HEK293T (cell line): ENCODE results near the gene MTMR3.

ENCODE experiments used
- CTCF ChIA-PET: fragments of 350-600 bp; formaldehyde crosslinking; extraction: SDS; loops from one replicate; lab custom pipeline; 2021; ENCODE audit warnings: antibody characterized with exemption, inconsistent platforms; lab: Yijun Ruan, JAX
- POLR2A ChIA-PET: fragments of 350-600 bp; formaldehyde crosslinking; extraction: SDS; loops from one replicate; lab custom pipeline; 2020; ENCODE audit warnings: antibody characterized with exemption, inconsistent platforms; lab: Yijun Ruan, JAX
- DNase-seq: peaks from one replicate; pipeline ENCODE4 v3.0.0; 2012; ENCODE audit warnings: mixed read lengths; ENCODE audit errors: extremely low spot score
- ARNT ChIP-seq: fragments of 450-650 bp; IDR thresholded peaks from 2 replicates; pipeline ENCODE4 v1.6.1; 2017; ENCODE audit warnings: mild to moderate bottlenecking
- BHLHE40 ChIP-seq: fragments of 450-650 bp; IDR thresholded peaks from 2 replicates; pipeline ENCODE4 v1.6.1; 2016; ENCODE audit warnings: mild to moderate bottlenecking, moderate library complexity, borderline replicate concordance
- CTBP1 ChIP-seq: fragments of 450-650 bp; IDR thresholded peaks from 2 replicates; pipeline ENCODE4 v1.6.1; 2016; ENCODE audit warnings: borderline replicate concordance
- ELF4 ChIP-seq: fragments of 450-650 bp; IDR thresholded peaks from 2 replicates; pipeline ENCODE4 v1.6.1; 2017; ENCODE audit warnings: antibody characterized with exemption
- FOXA1 ChIP-seq: fragments of 450-650 bp; IDR thresholded peaks from 2 replicates; pipeline ENCODE4 v1.6.1; 2016; ENCODE audit warnings: mild to moderate bottlenecking
- FOXK2 ChIP-seq: fragments of 450-650 bp; IDR thresholded peaks from 2 replicates; pipeline ENCODE4 v1.6.1; 2016; ENCODE audit warnings: mild to moderate bottlenecking
- FOXM1 ChIP-seq: fragments of 450-650 bp; IDR thresholded peaks from 2 replicates; pipeline ENCODE4 v1.6.1; 2017; ENCODE audit warnings: mild to moderate bottlenecking, borderline replicate concordance
- HDGF ChIP-seq: fragments of 450-650 bp; IDR thresholded peaks from 2 replicates; pipeline ENCODE4 v1.6.1; 2017; ENCODE audit warnings: antibody characterized with exemption, borderline replicate concordance
- L3MBTL2 ChIP-seq: fragments of 450-650 bp; conservative IDR thresholded peaks from 2 replicates; pipeline ENCODE4 v1.6.1; 2016; ENCODE audit warnings: mild to moderate bottlenecking
- LEF1 ChIP-seq: fragments of 450-650 bp; IDR thresholded peaks from 2 replicates; pipeline ENCODE4 v1.6.1; 2017; ENCODE audit warnings: mild to moderate bottlenecking, borderline replicate concordance
- NFRKB ChIP-seq: fragments of 450-650 bp; IDR thresholded peaks from 2 replicates; pipeline ENCODE4 v1.6.1; 2016; ENCODE audit warnings: mild to moderate bottlenecking, moderate library complexity
- SP1 ChIP-seq: fragments of 450-650 bp; IDR thresholded peaks from 2 replicates; pipeline ENCODE4 v1.6.1; 2017
- SUZ12 ChIP-seq: fragments of 450-650 bp; IDR thresholded peaks from 2 replicates; pipeline ENCODE4 v1.6.1; 2016; ENCODE audit warnings: mild to moderate bottlenecking
- TARDBP ChIP-seq: fragments of 450-650 bp; IDR thresholded peaks from 2 replicates; pipeline ENCODE4 v1.6.1; 2016
- ZNF384 ChIP-seq: fragments of 450-650 bp; IDR thresholded peaks from 2 replicates; pipeline ENCODE4 v1.6.1; 2016
- TF ChIP-seq, protein P1 (sequence below): fragments of 450-650 bp; IDR thresholded peaks from 2 replicates; pipeline ENCODE4 v1.6.1; 2016

Gene MTMR3

DNA sequence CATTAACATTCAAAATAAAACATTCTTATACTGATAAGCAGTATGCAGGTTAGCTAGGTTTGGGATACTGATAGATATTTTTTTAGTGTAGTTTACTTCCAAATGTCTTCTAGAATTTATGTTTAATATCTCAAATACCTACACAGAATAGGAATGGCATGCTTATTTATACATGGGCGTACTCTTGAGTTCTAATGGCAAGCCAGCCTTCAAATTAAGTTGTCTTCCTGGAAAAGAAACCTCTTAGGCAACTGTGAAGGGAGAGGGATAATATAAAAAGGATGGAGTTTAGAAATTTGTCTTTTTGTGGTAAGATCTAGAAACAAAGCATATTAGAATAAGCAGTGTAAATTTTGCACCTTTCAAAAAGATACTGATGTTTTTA, 65.4 kb downstream of the MTMR3 start:
- POLR2A ChIA-PET: interaction anchor here (1.2 kb wide), 1 partner anchor 65 kb away, joined by 4 read pairs; the partner anchor contains the start of gene MTMR3
- CTCF ChIA-PET: interaction anchor here (1.1 kb wide), 1 partner anchor 312 kb away, joined by 3 read pairs; no protein-coding TSS in a partner anchor

DNA sequence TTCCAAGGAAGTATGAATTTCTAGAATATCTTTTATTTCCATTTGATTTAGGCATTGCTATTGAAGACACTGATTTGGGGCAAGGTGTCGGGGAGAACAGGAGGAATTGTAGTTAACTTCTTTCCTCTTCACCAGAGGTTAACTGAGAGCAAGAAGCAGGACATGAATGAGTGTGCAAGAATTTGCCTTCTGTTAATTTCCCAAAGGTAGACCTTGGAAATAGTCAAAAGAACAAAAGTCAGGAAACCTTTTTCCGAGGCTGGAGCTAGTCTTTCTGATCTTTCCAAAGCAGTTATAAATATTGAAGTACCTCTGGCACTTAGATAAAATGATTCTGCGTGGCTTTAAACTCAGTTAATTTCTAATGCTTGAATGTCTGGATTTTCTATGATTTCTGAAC, 66.9 kb downstream of the MTMR3 start:
- no peak for DNase-seq
- ChIA-PET POLR2A (no interaction called here), CTCF (no interaction called here)
- TF ChIP-seq, protein P1, sequence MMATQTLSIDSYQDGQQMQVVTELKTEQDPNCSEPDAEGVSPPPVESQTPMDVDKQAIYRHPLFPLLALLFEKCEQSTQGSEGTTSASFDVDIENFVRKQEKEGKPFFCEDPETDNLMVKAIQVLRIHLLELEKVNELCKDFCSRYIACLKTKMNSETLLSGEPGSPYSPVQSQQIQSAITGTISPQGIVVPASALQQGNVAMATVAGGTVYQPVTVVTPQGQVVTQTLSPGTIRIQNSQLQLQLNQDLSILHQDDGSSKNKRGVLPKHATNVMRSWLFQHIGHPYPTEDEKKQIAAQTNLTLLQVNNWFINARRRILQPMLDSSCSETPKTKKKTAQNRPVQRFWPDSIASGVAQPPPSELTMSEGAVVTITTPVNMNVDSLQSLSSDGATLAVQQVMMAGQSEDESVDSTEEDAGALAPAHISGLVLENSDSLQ: no peak
- TF ChIP-seq NFRKB (no peak), L3MBTL2 (no peak), HDGF (no peak), BHLHE40 (no peak), SP1 (no peak), TARDBP (no peak), FOXM1 (no peak), SUZ12 (no peak), ZNF384 (no peak), ELF4 (no peak), FOXK2 (no peak), LEF1 (no peak), FOXA1 (no peak), ARNT (no peak), CTBP1 (no peak)

More for the DNA sequence above, 65.4 kb downstream of the MTMR3 start:
- no peak for TF ChIP-seq SUZ12
- no peak for TF ChIP-seq HDGF
- TF ChIP-seq FOXK2: no peak
- TF ChIP-seq CTBP1: no peak
- TF ChIP-seq, protein P1: no peak
- no peak for TF ChIP-seq L3MBTL2
- TF ChIP-seq ARNT: no peak
- no peak for TF ChIP-seq NFRKB
- TF ChIP-seq LEF1: no peak
- TF ChIP-seq FOXM1: no peak
- no peak for TF ChIP-seq FOXA1
- no peak for TF ChIP-seq ELF4
- TF ChIP-seq BHLHE40: no peak
- TF ChIP-seq ZNF384: no peak
- no peak for DNase-seq

DNA sequence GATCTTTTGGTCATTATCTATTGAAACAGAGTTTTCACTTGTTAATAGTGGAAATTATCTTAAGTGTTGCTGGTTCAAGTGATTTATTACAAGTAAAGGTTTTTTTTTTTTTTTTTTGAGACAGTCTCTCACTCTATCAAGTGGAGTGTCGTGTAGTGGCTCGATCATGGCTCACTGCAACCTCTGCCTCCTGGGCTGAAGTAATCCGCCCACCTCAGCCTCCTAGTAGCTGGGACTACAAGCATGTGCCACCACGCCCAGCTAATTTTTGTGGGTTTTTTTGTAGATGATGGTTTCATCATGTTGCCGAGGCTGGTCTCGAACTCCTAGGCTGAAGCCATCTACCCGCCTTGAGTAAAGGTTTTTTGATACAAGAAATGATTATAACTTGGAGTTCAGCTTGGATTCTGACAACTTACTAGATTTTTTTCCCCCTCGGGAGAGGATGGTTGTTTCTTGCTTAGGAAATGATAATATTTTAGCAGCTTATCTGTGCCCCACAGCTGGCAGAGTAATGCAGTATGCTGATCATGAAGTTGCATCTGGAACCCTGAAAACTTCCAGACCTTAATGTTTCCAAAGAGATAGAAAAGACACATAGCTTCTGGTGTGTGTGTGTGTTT, 68.9 kb downstream of the MTMR3 start:
- ChIA-PET CTCF (no interaction called here), POLR2A (no interaction called here)
- DNase-seq: no peak
- TF ChIP-seq NFRKB (no peak), ZNF384 (peak; percentile 91)
- TF ChIP-seq, protein P1: peak; percentile 67

DNA sequence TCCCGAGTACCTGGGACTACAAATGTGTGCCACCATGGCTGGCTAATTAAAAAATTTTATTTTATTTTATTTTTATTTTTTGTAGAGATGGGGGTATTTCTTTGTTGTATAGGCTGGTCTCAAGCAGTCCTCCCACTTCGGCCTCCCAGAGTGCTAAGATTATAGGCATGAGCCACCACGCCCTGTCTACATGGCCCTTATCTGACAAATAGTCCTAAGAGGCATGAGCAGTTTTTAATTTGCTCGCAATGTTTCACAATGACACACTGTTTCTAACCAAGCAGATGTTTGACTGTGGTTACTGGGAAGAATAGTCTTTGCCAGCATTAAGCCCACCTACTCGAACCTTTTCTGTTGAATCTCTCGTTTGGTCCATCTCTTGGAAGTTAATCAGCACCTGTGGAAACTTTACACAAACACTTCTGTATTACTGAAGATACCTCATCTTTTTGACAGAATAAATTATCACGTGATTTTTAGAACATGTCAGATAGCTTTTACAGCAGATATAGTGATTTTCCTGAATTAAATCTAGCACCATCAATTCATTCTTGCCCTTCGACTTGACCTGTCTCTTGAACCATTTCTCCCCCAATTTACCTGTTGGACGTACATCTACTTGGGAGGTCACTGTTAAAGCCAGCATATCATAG, 71.4 kb downstream of the MTMR3 start:
- no peak for DNase-seq
- CTCF ChIA-PET: no interaction called here
- POLR2A ChIA-PET: no interaction called here
- TF ChIP-seq, protein P1: no peak
- no peak for TF ChIP-seq NFRKB
- TF ChIP-seq FOXK2: no peak
- no peak for TF ChIP-seq LEF1
- no peak for TF ChIP-seq TARDBP
- no peak for TF ChIP-seq FOXM1
- TF ChIP-seq CTBP1: no peak
- no peak for TF ChIP-seq ZNF384
- no peak for TF ChIP-seq HDGF

DNA sequence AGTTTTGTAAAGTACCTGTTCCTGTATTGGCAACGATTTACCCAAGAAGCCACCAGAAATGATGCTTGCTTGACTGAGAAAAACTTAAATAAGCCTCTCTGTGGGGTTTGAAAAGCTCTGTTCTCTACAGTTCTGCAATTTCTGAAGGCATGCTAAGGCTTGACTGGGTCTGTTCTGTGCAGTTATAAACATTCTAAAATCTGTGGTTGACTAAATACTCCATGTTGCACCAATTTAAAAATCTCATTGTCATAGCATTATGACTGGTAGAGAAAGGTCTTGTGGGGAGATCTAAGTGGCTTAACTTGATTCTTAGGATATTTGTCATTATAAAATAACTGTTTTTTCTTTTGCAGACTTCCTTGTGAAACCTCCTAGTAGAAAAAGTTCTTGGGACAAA, 73.7 kb downstream of the MTMR3 start:
- POLR2A ChIA-PET: no interaction called here
- no peak for TF ChIP-seq TARDBP
- TF ChIP-seq FOXA1: no peak
- no peak for TF ChIP-seq CTBP1
- TF ChIP-seq FOXK2: no peak
- TF ChIP-seq ARNT: no peak
- CTCF ChIA-PET: no interaction called here
- DNase-seq: no peak

DNA sequence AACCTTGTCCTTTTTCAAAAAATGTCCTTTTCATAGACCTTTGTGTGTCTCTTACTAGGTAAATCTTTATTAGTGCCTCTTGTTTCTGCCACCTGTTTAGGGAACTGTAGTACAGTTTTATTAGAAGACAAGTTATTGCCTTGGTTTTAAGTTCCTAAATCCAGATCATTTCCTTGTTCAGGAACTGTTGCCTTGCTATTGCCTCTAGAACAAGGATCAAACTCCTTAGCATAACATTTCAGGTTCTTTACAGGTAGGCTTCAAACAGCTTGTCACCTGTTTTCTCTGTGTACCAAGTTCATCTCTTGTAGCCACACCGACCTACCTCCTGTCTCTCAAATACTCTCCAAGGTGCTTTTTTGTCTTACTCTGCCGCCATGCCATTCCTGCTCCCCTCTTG, 75.2 kb downstream of the MTMR3 start:
- ChIA-PET CTCF (no interaction called here), POLR2A (no interaction called here)

More for the DNA sequence above, 75.2 kb downstream of the MTMR3 start:
- DNase-seq: no peak
- TF ChIP-seq ARNT (no peak), FOXK2 (no peak), LEF1 (no peak), BHLHE40 (no peak), ELF4 (no peak), TARDBP (no peak), SUZ12 (no peak), ZNF384 (no peak), FOXA1 (no peak), L3MBTL2 (no peak), SP1 (no peak), NFRKB (no peak), FOXM1 (no peak), HDGF (no peak), CTBP1 (no peak)
- TF ChIP-seq, protein P1: no peak
